ENCODE results near the gene ZPBP2.

DNA sequence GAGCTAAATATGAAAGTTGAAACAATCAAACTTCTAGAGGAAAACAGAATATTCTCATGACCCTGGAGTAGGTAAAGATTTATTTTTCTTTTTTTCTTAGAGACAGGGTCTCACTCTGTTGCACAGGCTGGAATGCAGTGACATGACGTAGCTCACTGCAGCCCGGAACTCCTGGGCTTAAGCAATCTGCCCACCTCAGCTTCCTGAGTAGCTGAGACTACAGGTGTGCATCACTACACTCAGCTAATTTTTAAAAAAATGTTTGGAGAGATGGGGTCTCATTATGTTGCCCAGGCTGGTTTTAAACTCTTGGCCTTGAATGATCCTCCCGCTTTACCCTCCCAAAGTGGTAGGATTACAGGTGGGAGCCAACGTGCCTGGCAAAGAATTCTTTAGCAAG is 19.4 kb upstream of the ZPBP2 start:
- TF ChIP-seq, protein P1, sequence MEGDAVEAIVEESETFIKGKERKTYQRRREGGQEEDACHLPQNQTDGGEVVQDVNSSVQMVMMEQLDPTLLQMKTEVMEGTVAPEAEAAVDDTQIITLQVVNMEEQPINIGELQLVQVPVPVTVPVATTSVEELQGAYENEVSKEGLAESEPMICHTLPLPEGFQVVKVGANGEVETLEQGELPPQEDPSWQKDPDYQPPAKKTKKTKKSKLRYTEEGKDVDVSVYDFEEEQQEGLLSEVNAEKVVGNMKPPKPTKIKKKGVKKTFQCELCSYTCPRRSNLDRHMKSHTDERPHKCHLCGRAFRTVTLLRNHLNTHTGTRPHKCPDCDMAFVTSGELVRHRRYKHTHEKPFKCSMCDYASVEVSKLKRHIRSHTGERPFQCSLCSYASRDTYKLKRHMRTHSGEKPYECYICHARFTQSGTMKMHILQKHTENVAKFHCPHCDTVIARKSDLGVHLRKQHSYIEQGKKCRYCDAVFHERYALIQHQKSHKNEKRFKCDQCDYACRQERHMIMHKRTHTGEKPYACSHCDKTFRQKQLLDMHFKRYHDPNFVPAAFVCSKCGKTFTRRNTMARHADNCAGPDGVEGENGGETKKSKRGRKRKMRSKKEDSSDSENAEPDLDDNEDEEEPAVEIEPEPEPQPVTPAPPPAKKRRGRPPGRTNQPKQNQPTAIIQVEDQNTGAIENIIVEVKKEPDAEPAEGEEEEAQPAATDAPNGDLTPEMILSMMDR (IDR thresholded peaks at IDR 0.05): no peak
- TF ChIP-seq POLR2A (IDR thresholded peaks at IDR 0.05): no peak

Measured in right lobe of liver (tissue), 4 donors.